HCT116 (cell line): Measurements from ENCODE around the gene WSCD2.

Experiments
- FOSL1 ChIP-seq: IDR thresholded peaks from 2 replicates; pipeline ENCODE4 v1.6.1; 2012; ENCODE audit warnings: low read depth
- TF ChIP-seq, protein P1 (sequence below), 3 experiments: fragments of 200-600 bp in 1 of 3; sonication (generic) in 1 of 3; IDR thresholded peaks in 2 of 3; conservative IDR thresholded peaks in 1 of 3; 2 replicates each; pipeline ENCODE4 v1.5.1; 2012 to 2017; ENCODE audit warnings: low read depth in 2 of 3, low read length in 2 of 3, antibody characterized with exemption in 1 of 3, borderline replicate concordance in 1 of 3, control low read depth in 1 of 3, mild to moderate bottlenecking in 1 of 3, mixed read lengths in 1 of 3, mixed run types in 1 of 3, moderate library complexity in 1 of 3; ENCODE audit not compliant: insufficient read depth in 1 of 3

DNA sequence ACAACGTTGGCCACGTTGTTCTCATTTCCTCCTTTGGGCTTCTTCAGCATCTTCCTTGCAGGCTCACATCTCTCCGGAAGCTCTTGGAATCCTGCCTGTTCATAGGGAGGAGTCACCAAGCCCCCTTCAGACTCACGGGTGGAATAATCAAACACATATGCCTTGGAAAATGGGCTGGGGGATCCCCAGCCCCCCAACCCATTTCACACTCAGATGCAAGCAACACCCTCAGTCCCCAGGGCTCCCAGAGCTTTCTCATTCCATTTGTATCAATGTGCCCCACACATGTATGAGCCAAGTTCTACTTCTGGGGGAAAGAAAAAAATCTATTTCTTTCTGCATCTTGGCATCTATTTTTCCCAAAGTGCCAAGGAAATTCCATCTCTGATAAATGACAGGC is 33.1 kb downstream of the WSCD2 start:
- TF ChIP-seq, protein P1, sequence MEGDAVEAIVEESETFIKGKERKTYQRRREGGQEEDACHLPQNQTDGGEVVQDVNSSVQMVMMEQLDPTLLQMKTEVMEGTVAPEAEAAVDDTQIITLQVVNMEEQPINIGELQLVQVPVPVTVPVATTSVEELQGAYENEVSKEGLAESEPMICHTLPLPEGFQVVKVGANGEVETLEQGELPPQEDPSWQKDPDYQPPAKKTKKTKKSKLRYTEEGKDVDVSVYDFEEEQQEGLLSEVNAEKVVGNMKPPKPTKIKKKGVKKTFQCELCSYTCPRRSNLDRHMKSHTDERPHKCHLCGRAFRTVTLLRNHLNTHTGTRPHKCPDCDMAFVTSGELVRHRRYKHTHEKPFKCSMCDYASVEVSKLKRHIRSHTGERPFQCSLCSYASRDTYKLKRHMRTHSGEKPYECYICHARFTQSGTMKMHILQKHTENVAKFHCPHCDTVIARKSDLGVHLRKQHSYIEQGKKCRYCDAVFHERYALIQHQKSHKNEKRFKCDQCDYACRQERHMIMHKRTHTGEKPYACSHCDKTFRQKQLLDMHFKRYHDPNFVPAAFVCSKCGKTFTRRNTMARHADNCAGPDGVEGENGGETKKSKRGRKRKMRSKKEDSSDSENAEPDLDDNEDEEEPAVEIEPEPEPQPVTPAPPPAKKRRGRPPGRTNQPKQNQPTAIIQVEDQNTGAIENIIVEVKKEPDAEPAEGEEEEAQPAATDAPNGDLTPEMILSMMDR (IDR thresholded peaks at IDR 0.05 in 2 of 3, conservative IDR thresholded peaks at IDR 0.05 in 1 of 3; ENCODE audit: borderline replicate concordance in 1 of 3, insufficient read depth in 1 of 3, low read depth in 2 of 3, low read length in 2 of 3): no peak
- no peak for TF ChIP-seq FOSL1
